HG03575 (cell line): Measurements from ENCODE around the gene ISYNA1.
"Not testable (repeated sequence)": the region's sequence is repeated elsewhere in the genome, so short reads cannot be mapped to it uniquely, and the experiment has no call there.

Source experiments
- ATAC-seq: cut with Tn5 transposase; IDR thresholded peaks from one replicate; pipeline ENCODE4 v1.9.1; 2021; ENCODE audit not compliant: unreplicated experiment, insufficient number of reproducible peaks, low FRiP score; ENCODE audit errors: extremely low read depth

ISYNA1 gene

DNA sequence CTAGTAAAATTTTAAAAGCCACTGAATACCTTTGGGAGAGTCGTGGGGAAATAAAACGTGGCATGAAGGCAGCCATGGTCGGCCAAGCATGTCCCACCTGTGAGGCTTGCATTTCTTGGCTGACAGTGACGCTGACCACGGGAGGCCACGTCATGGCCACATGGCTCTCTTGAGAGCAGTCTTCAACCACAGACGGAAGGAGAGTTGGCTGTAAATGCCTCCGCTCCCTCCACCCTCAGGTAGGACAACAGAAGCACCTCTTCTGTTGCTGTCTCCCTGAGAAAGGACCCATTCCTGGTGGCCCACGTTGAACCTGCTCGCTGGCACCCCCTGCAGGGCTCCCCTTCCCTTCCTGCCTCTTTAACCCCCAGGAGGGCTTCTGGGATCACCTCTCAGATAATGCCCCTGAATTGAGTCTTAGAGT lies 29.9 kb downstream of the ISYNA1 start:
- ATAC-seq, result no peak

DNA sequence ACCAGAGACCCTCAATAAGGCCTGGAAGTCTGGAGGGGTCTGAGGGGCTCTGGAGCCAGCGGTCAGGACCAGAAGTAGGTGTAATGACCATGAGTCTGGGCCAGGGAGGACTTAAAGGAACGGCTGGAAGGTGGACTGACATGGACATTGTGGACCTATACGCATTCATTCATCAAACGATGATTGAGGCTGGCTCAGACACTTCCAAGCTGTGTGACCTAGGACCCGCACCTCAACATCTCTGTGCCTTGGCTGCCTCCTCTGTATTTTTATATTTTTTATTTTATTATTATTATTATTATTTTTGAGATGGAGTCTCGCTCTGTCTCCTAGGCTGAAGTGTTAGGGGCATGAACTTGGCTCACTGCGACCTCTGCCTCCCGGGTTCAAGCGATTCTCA lies 31.2 kb downstream of the ISYNA1 start:
- ATAC-seq, result no peak

DNA sequence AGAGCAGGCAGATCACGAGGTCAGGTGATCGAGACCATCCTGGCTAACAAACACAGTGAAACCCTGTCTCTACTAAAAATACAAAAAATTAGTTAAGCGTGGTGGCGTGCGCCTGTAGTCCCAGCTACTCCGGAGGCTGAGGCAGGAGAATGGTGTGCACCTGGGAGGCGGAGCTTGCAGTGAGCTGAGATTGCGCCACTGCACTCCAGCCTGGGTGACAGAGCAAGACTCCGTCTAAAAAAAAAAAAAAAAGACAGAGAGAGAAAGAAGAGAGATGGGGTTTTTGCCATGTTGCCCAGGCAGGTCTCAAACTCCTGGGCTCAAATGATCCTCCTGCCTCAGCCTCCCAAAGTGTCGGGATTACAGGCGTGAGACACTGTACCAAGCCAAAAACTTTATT lies 32.2 kb downstream of the ISYNA1 start:
- ATAC-seq, result not testable (repeated sequence)

DNA sequence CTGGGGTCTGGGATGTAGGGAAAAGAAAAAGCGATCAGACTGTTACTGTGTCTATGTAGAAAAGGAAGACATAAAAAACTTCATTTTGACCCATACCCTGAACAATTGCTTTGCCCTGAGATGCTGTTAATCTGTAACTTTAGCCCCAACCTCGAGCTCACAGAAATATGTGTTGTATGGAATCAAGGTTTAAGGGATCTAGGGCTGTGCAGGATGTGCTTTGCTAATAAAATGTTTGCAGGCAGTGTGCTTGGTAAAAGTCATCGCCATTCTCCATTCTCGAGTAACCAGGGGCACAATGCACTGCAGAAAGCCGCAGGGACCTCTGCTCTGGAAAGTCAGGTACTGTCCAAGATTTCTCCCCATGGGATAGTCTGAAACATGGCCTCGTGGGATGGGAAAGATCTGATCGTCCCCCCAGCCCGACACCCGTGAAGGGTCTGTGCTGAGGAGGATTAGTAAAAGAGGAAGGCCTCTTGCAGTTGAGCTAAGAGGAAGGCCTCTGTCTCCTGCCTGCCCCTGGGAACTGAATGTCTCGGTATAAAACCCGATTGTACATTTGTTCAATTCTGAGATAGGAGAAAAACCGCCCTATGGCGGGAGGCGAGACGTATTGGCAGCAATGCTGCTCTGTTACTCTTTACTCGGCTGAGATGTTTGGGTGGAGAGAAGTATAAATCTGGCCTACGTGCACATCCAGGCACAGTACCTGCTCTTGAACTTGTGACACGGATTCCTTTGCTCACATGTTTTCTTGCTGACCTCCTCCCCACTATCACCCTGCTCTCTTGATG lies 35.3 kb downstream of the ISYNA1 start:
- ATAC-seq, result not testable (repeated sequence)

DNA sequence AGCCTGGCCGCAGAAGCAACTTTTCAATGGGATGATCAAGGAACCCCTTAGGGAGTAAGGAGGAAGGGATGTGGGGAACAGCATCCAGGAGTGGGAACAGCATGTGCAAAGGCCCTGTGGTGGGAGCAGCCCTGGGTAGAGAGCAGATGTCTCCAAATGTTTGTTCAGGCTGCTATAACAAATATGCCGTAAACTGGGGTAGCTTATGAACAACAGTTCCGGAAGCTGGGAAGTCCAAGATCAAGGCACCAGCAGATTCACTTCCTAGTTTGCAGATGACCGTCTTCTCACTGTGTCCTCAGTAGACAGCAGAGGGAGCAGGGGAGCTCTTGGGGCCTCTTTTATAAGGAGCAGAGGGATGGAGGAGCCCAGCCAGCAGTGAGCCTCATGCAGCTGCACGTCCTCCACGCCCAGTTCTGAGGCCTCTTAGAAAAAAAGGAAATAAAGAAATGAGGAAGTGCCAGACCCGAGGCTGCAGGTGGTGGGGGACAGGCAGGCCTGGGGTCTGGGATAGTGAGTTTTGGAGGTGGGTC lies 36.3 kb downstream of the ISYNA1 start:
- ATAC-seq, result no peak

DNA sequence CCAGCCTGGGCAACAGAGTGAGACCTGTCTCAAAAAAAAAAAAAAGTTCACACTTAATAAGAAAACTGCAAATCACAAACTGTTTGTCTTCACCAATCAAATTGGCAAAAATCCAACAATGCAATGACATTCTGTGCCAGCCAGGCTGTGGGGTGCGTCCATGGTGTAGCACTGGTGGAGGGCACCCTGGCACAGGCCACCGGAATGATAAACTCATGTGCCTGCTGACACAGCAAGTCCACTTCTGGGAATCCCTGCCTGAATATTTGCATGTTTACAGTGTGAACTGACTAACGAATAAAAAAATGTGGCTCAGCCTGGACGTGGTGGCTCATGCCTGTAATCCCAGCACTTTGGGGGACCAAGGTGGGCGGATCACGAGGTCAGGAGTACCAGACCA lies 38.9 kb downstream of the ISYNA1 start:
- ATAC-seq, result no peak

DNA sequence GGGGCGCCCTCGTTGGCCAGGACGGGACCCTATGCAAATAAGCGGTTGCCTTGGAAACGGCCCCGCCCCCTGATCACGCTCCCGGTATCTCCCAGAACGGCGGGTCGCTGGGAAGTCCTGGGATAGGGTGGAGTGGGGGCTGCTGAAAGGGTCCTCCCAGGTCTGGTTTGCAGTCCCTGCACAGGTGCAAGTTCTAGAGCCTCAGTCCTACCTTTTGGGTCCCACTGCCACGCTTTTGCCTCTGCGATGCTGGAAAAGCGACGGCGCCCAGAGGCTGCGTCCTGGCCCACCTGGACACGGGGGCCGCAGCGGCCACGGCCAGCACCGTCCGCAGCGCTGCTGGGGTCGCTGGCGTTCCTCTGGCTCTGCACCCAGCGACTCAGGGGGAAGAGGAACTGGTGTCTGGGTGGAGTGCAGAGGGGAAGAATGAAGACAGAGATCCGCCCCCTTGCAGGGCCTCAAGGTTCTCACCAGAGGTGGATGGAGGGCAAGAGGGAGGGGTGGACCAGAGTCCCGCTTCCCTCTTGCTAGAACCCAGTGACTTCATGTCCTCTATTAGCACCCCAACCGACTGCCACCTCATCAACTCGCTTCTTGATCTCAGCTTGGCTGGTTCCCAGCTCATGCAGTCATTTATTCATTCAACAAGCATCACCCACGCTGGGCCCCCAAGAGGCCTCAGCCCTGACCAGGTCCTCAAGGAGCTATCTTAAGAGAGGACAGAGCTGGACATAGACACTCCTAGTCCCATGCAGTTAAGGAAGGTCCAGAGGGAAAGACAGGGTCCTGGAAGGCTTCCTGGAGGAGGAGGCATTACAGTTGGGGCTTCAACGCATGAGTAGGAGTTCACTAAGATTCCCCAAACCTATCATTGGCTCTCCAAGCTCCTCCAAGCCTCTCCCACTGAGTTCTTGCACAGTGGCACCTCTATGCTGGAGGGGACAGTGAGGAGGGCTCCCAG lies 40.4 kb downstream of the ISYNA1 start, which contains the start of gene LRRC25:
Gene LRRC25, minus strand, starts transcription at position 381 of the 961 bp plus-strand sequence. CDS start 659 bp downstream, outside the sequence.
- no peak for ATAC-seq

DNA sequence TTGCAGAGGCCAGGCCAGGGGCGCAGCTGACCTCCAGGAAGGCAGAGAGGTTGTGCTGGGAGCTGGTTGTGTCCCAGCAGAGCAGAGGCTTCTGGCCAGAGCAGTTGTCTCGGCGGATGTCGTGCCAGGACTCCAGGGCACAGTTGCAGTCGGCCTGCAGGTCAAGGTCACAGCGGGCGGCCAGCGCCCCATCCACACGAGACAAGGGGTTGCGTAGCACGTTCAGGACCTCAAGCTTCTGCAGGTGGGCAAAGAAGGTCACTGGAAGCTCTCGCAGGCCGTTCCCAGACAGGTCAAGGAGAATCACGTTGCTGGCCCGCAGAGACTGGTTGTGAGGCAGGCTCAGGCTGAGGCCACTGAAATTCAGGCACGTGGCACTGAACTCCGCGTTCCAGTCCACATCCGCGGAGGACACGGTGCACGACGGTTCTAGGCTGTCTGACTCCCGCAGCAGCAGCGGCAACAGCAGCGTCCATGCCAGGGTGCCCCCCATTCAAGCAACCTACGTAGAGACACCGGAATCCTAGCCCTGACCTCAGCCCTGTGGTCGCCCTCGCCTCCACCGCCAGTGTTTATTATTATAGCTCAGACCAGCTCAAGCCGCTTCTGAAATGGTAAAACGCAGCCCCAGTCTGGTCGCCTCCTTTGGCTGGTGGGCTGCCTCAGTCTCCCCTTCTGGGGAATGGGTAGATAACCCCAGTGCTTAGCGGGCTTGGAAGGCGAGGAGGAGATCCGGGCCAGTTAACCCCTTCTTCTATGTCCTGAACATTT lies 41.3 kb downstream of the ISYNA1 start:
- no peak for ATAC-seq

DNA sequence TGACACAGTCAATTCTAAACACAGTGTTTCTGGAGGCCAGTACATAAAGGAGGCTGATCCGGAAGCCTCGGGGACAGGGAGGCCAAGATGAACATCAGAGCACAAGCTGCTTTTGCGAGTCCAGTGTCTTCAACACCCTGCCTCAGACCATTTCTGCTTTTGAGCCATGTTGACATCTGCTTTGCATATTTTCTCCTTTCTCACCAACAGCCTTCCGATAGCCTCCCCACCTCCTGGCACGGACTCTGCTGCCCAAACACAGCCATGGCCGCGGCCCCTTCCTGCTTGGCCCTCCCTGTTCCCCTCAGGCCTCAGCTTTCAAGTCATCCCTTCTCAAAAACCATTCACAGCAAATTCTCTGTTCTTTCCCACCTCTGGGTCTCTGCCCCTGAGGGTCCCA lies 44.1 kb downstream of the ISYNA1 start:
- ATAC-seq, result no peak

DNA sequence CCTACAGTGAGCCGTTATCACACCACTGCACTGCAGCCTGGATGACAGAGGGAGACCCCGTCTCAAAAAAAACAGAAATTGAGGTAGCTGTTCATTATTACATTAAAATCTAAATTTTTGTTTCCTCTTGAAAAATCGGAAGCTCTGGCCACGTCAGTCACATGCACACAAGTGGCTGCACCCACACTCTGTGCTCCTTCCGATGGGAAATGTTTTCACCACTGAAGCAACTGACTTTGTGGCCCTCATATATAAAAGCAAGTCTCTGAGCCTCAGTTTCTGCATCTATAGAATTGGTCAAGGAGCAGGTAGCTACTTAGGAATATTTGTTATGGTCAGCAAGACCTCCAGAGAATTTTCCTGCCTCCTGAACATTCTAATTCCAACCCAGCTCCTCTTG lies 45.0 kb downstream of the ISYNA1 start:
- ATAC-seq, result no peak

DNA sequence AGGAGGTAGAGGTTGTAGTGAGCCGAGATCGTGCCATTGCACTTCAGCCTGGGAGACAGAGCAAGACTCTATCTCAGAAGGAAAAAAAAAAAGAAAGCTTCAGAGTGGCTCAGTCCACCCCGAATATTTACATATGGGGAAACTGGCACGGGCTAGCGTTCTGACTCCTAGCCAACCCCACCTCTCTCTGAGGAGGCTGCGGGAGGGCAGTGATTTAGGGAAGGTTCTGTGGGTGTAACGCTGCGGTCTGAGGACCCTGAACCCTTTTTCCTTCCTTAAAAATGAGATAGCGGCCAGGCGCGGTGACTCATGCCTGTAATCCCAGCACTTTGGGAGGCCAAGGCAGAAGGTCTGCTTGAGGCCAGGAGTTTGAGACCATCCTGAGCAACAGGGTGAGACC lies 45.5 kb downstream of the ISYNA1 start:
- no peak for ATAC-seq

DNA sequence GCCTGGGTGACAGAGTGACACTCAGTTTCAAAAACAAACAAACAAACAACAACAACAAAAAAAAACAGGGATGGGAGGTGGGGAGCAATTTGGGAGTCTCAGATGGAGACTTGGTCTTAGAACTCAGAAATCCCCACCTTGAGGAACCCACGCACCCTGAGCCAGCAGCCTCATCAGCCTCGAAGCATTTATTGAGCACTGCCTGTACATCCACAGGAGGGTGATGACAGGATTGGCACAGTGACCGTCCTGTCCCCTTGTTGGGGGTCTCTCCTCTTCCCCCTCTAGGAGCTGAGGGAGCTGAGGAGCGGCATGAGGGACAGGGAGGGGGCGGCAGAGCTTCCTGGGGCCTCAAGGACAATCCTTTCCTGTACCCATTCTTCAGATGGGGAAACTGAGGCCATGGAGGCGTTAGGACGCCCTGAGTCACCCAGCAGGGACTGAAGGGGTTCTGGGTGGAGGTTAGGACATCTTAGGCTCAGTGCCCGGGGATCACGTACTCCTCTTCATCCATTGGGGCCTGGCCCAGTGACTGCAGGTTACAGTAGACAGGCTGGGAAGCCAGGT lies 46.3 kb downstream of the ISYNA1 start:
- no peak for ATAC-seq

DNA sequence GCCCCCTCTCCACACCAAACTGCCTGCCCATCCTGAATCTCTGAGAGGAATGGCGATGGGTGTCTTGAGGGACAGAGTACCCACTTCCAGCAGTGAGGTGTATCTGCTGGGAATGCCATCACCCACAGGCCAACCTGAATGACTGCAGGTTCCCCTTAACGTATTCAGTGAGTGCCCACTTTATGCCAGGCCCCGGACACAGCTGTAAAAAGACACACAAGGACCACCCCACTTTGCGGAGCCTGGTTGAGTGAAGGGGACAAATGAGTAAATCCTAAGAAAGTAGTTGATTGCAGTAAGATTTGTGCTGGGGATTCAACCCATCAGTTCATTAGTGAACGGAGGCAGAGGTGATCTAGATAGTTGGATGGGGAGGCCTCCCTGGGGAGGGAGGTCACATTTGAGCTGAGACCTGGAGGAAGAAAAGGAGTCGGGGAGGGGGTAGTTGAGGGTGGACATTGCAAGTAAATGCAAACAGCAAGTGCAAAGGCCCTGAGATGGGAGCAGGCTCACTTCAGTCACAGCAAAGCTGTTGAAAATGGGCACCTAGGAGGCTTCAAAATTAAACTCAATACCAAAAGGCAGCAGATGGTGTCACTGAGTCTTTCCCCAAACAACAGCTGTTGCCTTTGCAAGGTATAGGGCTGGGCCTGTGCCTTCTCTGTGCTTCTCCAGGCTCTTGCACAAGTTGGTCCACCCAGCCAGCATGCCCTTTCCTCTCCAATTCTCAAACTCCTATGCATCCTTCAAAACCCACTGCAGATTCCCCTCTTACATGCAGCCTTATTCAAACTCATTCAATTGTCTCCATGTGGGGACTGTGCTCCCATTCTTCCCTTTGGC lies 47.6 kb downstream of the ISYNA1 start:
- no peak for ATAC-seq

DNA sequence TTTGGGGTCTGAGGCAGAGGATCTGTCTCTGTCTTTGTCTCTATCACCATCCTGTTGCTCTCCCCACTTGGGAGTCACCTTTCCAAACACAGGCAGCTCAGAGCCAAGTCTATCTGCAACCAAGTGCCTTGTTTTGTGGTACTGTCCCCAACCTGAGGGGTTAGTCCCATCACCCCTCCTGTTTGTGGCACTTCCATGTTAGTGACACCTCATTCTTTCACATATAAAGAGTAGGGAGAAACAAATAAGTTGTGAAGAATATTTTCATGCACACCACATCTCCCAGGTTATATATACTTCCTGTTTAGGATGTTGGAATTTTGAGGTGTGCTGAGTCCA lies 48.2 kb downstream of the ISYNA1 start:
- no peak for ATAC-seq

DNA sequence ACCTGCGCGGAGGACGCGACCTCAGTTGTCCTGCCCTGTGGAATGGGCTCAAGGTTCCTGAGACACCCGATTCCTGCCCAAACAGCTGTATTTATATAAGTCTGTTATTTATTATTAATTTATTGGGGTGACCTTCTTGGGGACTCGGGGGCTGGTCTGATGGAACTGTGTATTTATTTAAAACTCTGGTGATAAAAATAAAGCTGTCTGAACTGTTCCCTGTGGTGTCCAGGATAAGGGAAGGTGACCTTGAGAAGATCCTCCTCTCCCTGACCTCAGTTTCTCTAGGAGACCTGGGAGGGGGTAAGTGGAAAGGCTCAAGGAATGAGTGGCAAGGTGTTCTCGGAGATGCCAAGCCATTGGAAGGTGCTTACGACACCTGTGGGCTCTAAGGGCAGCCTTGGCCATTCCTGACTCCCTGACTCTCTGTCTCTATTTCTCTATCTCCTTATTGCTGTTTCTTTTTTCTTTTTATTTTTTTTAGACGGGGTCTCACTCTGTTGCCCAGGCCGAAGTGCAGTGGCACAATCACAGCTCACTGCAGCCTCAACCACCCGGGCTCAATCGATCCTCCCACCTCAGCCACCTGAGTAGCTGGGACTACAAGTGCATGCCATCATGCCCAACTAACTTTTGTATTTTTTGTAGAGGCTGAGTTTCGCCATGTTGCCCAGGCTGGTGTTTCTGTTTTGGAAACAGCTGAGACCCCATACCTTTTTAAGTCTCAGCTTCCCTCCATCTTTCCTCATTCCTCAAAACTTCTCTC lies 48.8 kb downstream of the ISYNA1 start:
- ATAC-seq, result no peak

DNA sequence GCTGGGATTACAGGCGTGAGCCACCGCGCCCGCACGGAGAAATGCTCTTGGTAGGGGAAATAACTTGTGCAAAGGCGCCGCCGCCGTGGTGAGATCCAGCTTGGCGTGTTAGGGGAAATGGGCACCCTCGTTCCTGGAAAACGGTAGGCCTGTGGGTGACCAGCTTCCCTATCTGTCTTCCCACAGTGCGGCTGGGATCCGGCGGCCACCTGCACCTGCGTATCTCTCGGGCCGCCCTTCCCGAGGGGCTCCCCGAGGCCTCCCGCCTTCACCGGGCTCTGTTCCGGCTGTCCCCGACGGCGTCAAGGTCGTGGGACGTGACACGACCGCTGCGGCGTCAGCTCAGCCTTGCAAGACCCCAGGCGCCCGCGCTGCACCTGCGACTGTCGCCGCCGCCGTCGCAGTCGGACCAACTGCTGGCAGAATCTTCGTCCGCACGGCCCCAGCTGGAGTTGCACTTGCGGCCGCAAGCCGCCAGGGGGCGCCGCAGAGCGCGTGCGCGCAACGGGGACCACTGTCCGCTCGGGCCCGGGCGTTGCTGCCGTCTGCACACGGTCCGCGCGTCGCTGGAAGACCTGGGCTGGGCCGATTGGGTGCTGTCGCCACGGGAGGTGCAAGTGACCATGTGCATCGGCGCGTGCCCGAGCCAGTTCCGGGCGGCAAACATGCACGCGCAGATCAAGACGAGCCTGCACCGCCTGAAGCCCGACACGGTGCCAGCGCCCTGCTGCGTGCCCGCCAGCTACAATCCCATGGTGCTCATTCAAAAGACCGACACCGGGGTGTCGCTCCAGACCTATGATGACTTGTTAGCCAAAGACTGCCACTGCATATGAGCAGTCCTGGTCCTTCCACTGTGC lies 49.6 kb downstream of the ISYNA1 start:
- no peak for ATAC-seq
